ENCODE data around the gene CCBE1.

The CCBE1 gene

GRCh38 chr18:59564561-59564960 is 132.7 kb downstream of the CCBE1 start:
- no peak for DNase-seq

DNA sequence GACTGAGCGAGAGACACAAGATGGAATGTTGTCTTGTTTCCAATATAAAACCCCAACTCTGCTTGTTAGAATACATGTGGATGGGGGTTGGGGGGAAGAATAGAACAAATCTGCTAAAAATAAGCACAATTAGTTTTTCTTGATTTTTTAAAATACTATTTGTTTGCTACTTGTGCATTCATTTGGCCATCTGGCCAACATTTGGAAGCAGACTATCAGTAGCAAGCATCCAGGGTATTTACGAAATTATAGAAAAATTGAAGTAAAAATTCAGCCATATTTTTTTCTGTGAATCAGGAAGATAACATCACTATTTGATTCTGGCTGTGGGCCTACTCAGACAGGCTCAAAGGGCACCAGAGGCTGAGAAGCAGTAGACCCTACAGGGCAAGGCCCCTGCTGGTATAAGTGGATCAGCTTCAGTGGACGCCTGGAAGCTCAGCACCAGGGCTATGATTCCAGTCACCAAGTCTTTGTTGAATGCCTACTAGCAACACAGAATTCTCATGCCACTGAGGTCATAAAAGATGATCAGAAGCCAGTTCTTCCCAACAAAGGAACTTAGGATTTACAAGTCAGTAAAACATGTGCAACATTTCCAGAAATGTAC is 133.9 kb downstream of the CCBE1 start:
- no peak for DNase-seq

DNA sequence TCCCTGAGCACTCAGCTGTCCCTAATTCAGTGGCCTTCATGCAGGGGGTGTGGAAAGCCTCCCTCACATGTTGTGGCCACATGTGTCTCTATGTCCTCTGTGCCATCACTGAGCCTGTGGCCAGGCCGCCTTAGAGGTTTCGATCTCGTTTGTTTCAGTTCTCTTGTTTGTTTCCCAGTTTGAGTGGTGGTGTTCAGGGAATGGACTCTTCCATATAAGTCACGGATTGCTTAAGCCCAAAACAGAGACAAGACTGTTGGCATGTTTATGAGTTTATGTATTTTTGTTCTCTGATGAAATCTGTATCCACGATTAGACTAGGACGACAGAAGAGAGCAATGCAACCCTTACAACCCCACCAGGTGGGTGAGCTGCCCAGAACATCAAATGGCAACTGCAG is 134.5 kb downstream of the CCBE1 start:
- no peak for DNase-seq

GRCh38 chr18:59561612-59562011 is 135.6 kb downstream of the CCBE1 start:
- no peak for DNase-seq

- DNase-seq: no peak
Measured at GRCh38 chr18:59560556-59560955, 136.7 kb downstream of the CCBE1 start.

- DNase-seq: no peak
Measured at GRCh38 chr18:59559528-59559927, 137.7 kb downstream of the CCBE1 start.

DNA sequence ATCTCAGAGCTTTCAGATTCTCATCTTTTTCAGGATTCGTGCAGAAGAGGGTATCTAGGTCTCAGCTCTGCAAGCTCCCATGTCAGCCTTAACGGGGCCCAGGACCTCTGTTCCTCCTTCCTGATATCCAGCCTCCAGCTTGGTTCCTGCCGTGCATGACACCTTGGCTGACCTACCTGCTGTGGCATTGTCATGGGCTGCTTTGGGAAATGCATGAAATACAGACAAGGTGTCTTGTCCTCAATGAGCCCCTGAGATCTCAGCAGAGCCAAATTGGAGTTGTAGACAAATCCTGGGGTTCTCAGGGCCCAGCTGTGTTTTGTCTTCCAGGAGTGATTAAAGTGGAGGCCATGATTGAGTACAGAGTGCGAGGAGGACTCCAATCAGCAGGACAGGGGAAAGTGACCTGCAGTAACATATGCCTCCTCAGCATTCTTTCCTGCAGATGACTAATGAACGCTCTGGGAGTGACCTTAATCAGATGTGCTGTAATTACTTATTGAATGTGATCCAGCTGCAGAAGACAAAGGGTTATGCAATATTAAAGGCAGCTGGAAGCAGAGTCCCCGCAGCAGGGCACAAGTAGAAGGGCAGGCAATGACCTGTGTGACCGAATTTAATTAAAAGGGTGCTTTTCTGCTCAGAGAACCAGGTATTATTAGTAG is 141.1 kb downstream of the CCBE1 start:
- no peak for DNase-seq

DNA sequence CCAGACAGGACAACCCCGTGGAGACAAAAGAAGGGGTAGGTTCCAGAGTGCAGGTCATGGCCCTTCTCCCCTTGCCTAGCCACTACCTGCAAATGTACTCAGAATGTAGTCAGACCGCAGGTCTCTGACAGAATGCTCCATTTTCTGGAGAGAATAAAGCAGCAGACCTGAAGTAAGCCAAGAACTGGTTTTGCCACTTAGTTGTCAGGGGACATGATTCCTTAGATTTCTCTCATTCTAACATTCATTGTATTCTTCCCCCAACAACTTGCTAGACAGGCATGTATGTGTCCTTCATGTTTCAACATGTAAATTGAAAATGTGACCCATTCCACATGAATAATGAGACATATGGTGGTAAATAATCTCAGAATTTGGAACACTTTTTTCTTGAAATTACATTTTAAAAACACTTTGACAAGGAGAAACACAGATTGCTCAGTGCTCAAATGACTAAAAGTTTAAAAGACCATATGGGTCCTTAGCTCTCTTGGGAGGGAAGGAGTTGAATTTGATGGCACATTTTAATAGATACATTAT is 142.4 kb downstream of the CCBE1 start:
- DNase-seq: no peak

DNA sequence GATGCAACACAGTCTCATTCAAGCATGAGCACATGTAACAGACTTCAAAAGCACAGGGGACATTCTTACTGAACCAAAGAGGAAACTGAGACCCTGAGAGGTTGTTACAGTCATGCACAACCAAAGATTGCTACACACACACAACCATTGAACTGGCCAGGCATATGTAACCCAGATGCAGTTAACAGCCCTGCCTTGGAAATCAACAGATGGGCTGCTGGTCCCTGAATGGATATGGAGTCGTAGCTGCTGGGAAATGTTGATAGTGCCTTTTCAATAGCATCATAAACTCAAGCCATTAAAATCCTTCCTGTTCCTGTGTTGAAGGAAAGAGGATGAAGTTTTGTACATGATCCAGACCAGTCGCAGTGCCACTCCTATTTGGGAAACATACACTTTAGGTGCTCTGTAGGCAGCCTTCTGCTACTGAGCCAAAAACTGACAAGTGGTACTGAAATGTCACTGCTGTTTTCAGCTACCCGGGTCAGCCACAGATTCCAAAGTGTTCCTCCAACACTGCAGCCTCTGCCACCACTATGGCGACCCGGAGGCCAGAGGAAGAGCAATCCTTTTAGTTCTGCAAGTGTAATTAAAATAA is 143.9 kb downstream of the CCBE1 start:
- DNase-seq: no peak

DNA sequence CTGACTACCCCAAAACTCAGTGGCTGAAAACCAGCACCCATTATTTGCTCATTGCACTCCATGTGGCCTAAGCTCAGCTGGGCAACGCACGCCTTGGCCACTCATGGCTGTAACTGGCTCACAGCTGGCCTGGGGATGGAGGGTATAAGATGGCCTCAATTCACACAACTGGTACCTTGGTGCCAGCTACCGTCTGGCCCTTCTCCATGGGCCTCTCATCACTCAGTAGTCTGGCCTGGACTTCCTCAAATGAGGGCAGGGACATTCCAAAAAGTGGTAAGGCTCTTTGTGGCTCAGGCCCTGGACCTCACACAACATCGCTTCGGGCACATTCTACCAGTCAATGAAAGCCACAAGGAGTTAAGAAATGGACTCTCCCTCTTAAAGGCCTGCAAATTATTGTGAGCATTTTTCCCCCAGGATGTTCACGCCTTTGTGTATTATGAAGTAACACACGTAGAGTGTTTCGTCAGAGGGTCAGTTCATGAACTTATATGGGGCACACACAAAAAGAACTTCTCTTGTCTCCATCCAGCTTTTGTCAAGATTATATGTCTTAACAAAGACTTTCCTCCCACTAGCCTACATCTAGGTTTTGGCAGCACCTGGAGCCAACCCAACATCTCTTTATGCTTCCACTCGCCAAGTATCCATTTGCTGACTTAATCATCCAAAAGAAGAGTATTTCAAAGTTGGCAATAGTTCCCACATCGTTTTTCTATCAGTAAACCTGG is 145.2 kb downstream of the CCBE1 start:
- DNase-seq: no peak

DNA sequence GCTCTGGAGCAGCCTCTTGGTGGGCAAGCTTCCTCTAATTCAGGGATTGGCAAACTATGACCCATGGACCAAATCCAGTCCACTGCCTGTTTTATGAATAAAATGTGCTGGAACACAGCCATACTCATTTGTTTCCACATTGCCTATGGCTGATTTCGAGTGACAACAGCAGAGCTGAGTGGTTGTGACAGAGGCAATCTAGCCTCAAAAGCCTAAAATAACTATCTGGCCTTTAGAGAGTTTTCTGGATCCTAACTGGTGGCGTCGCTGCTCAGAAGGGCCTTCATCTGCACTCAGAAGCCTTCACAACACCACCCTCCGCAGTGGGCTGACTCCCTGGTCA is 147.1 kb downstream of the CCBE1 start:
- DNase-seq: no peak

- DNase-seq: no peak
Measured at GRCh38 chr18:59549503-59550173, 147.6 kb downstream of the CCBE1 start.

- no peak for DNase-seq
Measured at GRCh38 chr18:59547581-59548182, 149.5 kb downstream of the CCBE1 start.

- DNase-seq: no peak
Measured at GRCh38 chr18:59546188-59546587, 151.0 kb downstream of the CCBE1 start.

DNA sequence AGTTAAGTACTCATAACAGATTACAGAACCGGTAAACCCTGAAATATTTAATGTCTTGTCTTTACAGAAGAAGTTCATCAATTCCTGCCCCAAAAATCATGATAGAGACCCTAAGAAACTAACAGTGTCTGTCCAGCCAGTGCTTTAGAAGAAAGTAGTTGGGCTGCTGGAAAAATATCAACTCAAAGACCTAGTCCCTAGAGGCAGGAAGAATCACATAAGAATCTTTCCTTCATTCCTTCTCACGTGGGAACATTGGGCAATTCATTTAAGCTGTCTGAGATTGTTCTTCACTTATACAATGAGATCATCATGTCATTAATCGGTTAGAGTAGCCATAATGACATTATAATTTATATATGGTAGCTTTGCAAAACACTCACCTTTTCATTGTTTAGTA is 156.4 kb downstream of the CCBE1 start:
- no peak for DNase-seq

GRCh38 chr18:59540346-59540745 is 156.9 kb downstream of the CCBE1 start:
- no peak for DNase-seq

DNA sequence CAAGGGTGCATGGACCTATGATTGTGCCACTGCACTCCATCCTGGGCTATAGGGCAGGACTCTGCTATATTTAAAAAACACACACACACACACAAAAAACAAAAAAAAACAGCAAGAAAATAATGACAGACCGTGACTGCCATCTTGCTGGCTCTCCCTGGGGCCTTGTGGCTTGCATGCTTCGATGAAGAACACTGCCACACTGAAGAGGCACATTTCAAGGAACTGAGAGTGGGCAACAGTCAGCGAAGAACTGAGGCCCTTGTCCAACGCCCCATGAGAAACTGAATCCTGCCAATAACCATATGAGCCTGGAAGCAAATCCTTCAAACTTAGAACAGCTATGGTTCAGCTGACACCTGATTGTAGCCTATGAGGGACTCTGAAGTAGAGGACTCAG is 158.1 kb downstream of the CCBE1 start:
- DNase-seq: no peak

GRCh38 chr18:59537579-59537978 is 159.6 kb downstream of the CCBE1 start:
- DNase-seq: no peak

DNA sequence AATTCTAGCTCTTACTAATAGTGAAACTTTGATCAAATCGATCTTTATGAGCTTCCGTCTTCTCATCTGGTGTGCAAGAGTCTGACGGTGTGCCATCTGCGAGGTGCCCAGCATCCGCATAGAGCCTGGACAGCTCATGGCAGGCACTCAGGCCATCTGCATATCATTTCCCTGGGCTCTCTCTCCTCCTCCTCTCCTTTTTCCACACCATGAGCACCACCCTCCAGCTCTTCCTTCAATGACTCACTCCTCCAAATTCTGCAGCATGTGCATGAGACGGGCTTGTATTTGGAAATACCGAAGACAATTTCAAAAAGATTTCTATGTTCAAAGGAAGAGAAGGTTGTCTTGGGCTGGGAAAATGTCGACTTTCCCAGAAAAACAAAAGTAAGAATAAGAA is 161.1 kb downstream of the CCBE1 start:
- no peak for DNase-seq

DNA sequence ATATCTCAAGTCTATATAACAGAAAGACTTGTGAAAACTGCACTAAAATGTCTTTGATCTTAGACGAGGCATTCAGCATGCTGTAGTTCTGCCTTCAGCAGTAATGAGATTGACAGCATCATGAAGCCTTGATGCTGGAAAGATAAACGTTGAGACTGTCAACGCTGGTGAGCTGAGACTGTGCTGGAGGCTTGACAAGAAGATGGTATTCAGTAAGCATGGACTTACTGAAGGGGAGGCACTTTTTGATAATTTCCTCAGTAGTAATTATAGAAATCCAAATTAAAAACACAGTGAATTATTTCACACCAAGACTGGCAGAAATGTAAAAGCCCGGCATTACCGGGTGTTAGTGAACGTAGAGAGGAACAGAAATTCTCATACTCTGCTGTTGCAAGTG is 162.2 kb downstream of the CCBE1 start:
- DNase-seq: no peak

GRCh38 chr18:59528866-59529265 is 168.4 kb downstream of the CCBE1 start:
- DNase-seq: no peak

DNA sequence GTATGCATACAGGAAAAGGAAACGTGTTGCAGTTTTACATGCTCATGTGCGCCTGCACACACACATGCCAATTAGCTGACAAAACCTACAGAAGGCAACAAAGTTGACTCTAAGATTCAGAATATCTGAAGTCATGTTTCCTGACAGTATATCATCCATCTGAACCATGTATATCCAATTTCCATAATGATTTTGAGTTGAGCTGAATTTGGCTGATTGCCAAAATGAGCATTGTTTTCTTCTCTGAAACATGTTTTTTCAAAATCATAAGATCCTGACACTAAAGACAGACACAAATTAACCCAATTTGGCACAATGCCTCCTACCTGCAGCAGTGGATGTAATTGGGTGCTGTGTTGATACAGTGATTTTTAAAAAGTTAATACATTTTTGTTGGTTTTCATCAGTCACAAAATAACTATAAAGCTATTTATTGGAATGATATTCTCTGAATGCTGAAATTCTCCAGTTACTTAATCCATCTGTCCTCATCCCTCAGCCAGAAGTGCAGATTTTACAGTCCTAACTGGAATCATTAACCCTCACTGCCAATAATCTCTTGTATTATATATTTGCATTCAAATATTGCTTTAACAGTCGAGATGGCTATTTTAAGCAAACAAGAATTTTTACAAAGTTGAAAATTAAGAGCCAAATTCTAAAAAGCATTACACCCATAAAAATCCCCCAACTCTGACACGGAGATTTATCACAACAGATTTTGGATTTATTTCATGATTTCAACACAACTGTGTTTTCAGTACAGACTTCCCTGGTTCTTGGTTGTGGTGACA is 176.5 kb downstream of the CCBE1 start:
- DNase-seq: no peak
